Uterus (tissue), 4 donors: ENCODE results near the gene PDE4B. TPM values are rescaled to one million over a fixed set of nuclear protein-coding genes. Genes with fewer than 3 reads are reported as not detected.

ENCODE experiments used
- DNase-seq, 2 donors: peaks; one replicate each; pipeline ENCODE4 v3.0.0-alpha.2; 2019 to 2020
- H3K27ac ChIP-seq, 2 donors: fragments of 200-600 bp; sonication (generic); 1 replicate in 1 of 2; 2 replicates in 1 of 2; pipeline ENCODE4 v1.5.1; 2016 to 2018
- H3K27me3 ChIP-seq, 2 donors: fragments of 200-600 bp; sonication (generic); one replicate each; pipeline ENCODE4 v1.5.1; 2018 to 2019; ENCODE audit warnings: control low read depth in 1 of 2
- H3K36me3 ChIP-seq, 2 donors: fragments of 200-600 bp; sonication (generic); one replicate each; pipeline ENCODE4 v1.5.1; 2019; ENCODE audit warnings: control low read depth in 1 of 2
- H3K4me1 ChIP-seq, 2 donors: fragments of 200-600 bp; sonication (generic); one replicate each; pipeline ENCODE4 v1.5.1; 2018 to 2019; ENCODE audit warnings: control low read depth in 1 of 2
- H3K4me3 ChIP-seq, 2 donors: fragments of 200-600 bp; sonication (generic); 1 replicate in 1 of 2; 2 replicates in 1 of 2; pipeline ENCODE4 v1.5.1; 2018 to 2019; ENCODE audit warnings: mild to moderate bottlenecking in 1 of 2
- H3K9me3 ChIP-seq, 2 donors: fragments of 200-600 bp; sonication (generic); one replicate each; pipeline ENCODE4 v1.5.1; 2019; ENCODE audit warnings: control low read depth in 1 of 2
- POLR2A ChIP-seq, 2 donors: fragments of 450-650 bp; IDR thresholded peaks; one replicate each; pipeline ENCODE4 v1.6.1; 2016; ENCODE audit warnings: antibody characterized with exemption in 2 of 2, mild to moderate bottlenecking in 1 of 2, moderate library complexity in 1 of 2
- intact Hi-C: fragments of 100-400 bp; cut with DNase I; formaldehyde crosslinking; loops from one replicate; pipeline ENCODE4 v1.15.1; 2023; ENCODE audit warnings: low total_unique reads
- total RNA-seq, 4 donors: library from RNA; depleted of rRNA in 3 of 4; stranded (reverse); fragments of >200 nt in 3 of 4; gene quantifications; one replicate each; pipeline versions ENCODE4 v1.1.0 to v1.2.4, GENCODE V29; 2014 to 2023
- TF ChIP-seq, protein P1 (sequence below), 4 experiments: fragments of 200-600 bp in 2 of 4; fragments of 450-650 bp in 2 of 4; sonication (generic) in 2 of 4; IDR thresholded peaks; one replicate each; pipeline ENCODE4 v1.5.1; 2016 to 2019; ENCODE audit warnings: antibody characterized with exemption in 4 of 4, mild to moderate bottlenecking in 2 of 4, moderate library complexity in 1 of 4
- donor health status: DM: yes; HTN: yes; CAD: no.

PDE4B gene
- total RNA-seq, 4 donors from 2014 or later = 6.9 to 22.9 (median 17.8) TPM

DNA sequence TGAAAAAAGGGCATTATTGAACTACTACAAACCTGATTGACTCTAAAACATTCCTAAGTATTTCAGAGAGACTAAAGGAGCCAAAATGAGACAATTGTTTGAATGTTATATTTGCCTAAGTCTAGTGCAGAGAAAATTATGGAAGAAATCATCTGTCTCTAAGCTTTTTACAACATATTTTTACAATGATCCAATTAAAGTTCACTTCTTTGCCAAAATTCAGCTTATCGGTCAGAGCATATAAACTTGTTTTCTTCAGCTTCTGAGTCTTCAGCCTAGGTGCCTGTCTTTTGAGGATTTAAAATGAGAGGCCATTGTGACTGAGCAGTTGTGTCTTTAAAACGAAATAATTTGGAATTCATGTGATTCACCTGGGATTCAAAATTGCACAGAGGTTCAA is 560.1 kb downstream of the PDE4B start:
- H3K9me3 ChIP-seq = no peaks in the 10 kb centered on the region
- H3K4me1 ChIP-seq = no peaks in the 10 kb centered on the region
- H3K27me3 ChIP-seq = no peaks in the 10 kb centered on the region
- H3K27ac ChIP-seq = peak overlapping the region in 1 of 2 donors; percentile 12
- TF ChIP-seq, protein P1, sequence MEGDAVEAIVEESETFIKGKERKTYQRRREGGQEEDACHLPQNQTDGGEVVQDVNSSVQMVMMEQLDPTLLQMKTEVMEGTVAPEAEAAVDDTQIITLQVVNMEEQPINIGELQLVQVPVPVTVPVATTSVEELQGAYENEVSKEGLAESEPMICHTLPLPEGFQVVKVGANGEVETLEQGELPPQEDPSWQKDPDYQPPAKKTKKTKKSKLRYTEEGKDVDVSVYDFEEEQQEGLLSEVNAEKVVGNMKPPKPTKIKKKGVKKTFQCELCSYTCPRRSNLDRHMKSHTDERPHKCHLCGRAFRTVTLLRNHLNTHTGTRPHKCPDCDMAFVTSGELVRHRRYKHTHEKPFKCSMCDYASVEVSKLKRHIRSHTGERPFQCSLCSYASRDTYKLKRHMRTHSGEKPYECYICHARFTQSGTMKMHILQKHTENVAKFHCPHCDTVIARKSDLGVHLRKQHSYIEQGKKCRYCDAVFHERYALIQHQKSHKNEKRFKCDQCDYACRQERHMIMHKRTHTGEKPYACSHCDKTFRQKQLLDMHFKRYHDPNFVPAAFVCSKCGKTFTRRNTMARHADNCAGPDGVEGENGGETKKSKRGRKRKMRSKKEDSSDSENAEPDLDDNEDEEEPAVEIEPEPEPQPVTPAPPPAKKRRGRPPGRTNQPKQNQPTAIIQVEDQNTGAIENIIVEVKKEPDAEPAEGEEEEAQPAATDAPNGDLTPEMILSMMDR (IDR thresholded peaks at IDR 0.05) = no peak
- no peak for TF ChIP-seq POLR2A (IDR thresholded peaks at IDR 0.05)
- no peak for DNase-seq
- intact Hi-C loops = no loop called here
- no peak overlapping the region for H3K4me3 ChIP-seq
- no peaks in the 10 kb centered on the region for H3K36me3 ChIP-seq

DNA sequence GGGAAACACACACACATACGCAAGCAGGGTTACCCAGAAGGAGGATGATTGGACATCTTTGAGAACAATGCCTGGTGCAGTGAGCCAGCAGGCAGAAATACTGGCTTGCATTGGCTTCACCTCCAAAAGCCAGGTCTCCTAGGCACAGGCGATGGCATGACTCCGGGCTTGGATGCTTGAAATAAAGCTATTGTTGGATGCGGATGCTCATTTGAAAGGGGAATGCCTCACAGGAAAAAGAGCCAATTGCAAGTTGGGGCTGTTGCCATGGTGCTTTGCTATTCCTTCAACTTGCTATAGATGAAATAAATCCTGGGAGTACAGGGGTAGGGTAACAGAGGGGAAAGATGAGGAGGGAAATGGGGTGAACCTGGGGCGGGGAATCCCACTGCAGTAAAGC is 560.6 kb downstream of the PDE4B start:
- H3K4me1 ChIP-seq = no peaks in the 10 kb centered on the region
- no peaks in the 10 kb centered on the region for H3K36me3 ChIP-seq
- H3K9me3 ChIP-seq = no peaks in the 10 kb centered on the region
- intact Hi-C loops = no loop called here
- TF ChIP-seq, protein P1 (IDR thresholded peaks at IDR 0.05) = no peak
- no peak for TF ChIP-seq POLR2A (IDR thresholded peaks at IDR 0.05)
- DNase-seq = no peak
- H3K27me3 ChIP-seq = no peaks in the 10 kb centered on the region
- H3K27ac ChIP-seq = no peak overlapping the region
- H3K4me3 ChIP-seq = no peak overlapping the region

DNA sequence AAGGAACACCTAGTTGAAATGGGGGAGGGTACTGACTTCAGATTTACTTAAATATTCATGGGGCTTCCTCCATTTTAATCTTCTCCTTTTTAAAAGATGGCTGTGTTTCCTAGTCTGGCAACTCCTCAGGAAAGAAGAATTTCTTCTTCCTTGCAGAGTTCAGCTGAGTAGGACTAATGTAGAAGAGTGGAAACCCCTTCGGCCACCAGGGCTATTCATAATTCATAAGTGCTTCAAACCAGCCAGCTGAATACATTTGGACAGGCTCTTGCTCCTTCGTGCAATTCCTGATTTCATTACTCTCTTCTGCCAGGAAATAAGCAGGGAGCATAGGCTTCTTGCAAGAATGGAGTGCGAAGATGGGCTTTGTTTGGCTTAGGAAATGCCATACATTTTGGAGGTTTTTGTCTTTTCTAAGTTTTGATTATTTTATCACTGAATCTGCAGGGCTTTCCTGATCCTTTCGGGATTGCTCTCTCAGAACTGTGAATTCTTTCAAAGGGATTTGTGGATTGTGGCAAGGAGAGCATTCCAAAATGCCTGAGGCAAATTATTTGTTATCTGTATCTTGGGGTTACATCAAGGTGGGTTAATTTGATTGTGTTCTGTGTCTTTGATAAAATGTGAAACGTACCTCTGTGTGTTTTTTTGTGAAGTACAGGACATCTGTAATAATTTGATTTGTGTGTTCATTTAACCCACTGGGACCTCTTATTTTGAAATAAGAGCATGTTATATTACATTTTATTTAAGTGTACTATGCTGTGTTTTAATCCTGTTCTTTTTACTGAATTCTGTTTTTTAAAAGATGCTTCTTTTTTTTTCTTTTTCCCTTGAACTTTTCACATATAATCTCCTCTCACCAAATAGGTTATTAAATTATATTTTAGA is 561.9 kb downstream of the PDE4B start:
- Histone ChIP-seq H3K36me3 (no peaks in the 10 kb centered on the region), H3K27me3 (no peaks in the 10 kb centered on the region), H3K4me1 (no peaks in the 10 kb centered on the region), H3K4me3 (no peak overlapping the region), H3K27ac (no peak overlapping the region), H3K9me3 (no peaks in the 10 kb centered on the region)
- TF ChIP-seq, protein P1 (IDR thresholded peaks at IDR 0.05) = no peak
- TF ChIP-seq POLR2A (IDR thresholded peaks at IDR 0.05) = no peak
- DNase-seq = no peak
- intact Hi-C loops = no loop called here

DNA sequence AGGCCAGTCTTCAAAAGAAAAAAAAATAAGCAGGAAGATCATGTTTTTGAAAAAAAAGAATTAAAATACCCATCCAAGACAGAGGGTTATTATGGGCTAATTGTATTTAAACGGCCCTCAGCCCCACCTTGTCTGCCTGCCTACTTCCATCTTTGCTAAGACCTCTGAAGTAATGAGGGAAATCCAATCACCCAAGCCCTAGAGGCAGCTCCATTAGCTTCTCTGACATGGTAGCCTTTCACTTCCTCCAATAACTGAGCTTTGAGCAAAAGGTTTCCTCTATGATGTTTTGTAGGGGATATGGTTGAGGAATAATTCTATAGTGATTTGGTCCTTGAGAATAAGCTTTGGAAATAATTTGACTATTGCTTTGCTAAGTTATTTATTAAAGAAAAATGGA is 563.1 kb downstream of the PDE4B start:
- intact Hi-C loops = no loop called here
- no peak overlapping the region for H3K27ac ChIP-seq
- no peaks in the 10 kb centered on the region for H3K4me1 ChIP-seq
- no peaks in the 10 kb centered on the region for H3K36me3 ChIP-seq
- H3K4me3 ChIP-seq = no peak overlapping the region
- no peaks in the 10 kb centered on the region for H3K9me3 ChIP-seq
- no peaks in the 10 kb centered on the region for H3K27me3 ChIP-seq
- TF ChIP-seq, protein P1 (IDR thresholded peaks at IDR 0.05) = no peak
- TF ChIP-seq POLR2A (IDR thresholded peaks at IDR 0.05) = no peak
- no peak for DNase-seq

DNA sequence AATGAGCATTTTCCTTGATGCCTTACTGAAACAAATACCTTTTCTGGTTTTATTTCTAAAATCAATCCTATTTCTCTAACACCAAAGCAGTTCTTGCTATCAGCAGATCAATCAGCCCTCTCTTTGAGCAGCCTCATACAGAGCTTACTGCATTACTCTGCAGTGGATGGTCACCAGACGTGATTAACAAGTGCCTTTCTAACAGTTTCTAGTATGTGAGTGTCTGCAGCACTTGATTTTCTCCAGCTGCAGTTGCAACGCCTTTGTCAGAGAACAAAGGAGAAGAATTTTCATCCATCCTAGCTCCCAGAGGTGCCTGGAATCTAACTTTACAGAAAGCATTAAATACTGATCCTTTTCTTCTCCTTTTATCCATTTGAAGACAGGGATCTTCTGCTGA is 563.9 kb downstream of the PDE4B start:
- H3K4me3 ChIP-seq = no peak overlapping the region
- no peaks in the 10 kb centered on the region for H3K9me3 ChIP-seq
- H3K4me1 ChIP-seq = no peaks in the 10 kb centered on the region
- H3K27me3 ChIP-seq = no peaks in the 10 kb centered on the region
- intact Hi-C loops = no loop called here
- no peaks in the 10 kb centered on the region for H3K36me3 ChIP-seq
- no peak for DNase-seq
- H3K27ac ChIP-seq = no peak overlapping the region
- TF ChIP-seq POLR2A (IDR thresholded peaks at IDR 0.05) = no peak
- TF ChIP-seq, protein P1 (IDR thresholded peaks at IDR 0.05) = no peak
